B cell (primary cell): ENCODE results near the gene GZMM. TPM values are rescaled to one million over a fixed set of nuclear protein-coding genes. Genes with fewer than 3 reads are reported as not detected.
"Not testable (repeated sequence)": the region's sequence is repeated elsewhere in the genome, so short reads cannot be mapped to it uniquely, and the experiment has no call there.

Experiments used
- ATAC-seq: fragments of 200-7000 bp; cut with Tn5 transposase; one replicate; pipeline ENCODE4 v1.10.0; 2021; ENCODE audit warnings: low read depth, mild to moderate bottlenecking, moderate number of reproducible peaks, moderate library complexity
- CTCF ChIA-PET: fragments of 350-600 bp; sonication (Branson Sonifier 250); formaldehyde crosslinking; loops from one replicate; lab custom pipeline; 2021; ENCODE audit warnings: antibody characterized with exemption, inconsistent platforms; lab: Charles Lee
- POLR2A ChIA-PET: fragments of 350-600 bp; sonication (Branson Sonifier 250); formaldehyde crosslinking; loops from one replicate; lab custom pipeline; 2021; ENCODE audit warnings: antibody characterized with exemption; lab: Charles Lee
- DNase-seq: peaks from one replicate; pipeline ENCODE4 v3.0.0; 2013
- H2AFZ ChIP-seq: 2 replicates; pipeline ENCODE4 v1.6.1; 2012; ENCODE audit warnings: mild to moderate bottlenecking, low read depth, low read length; ENCODE audit not compliant: insufficient read depth, poor library complexity, severe bottlenecking
- H3K27ac ChIP-seq, 2 donors: 1 replicate in 1 of 2; 2 replicates in 1 of 2; pipeline ENCODE4 v1.5.1; 2012 to 2013; ENCODE audit warnings: low read length in 2 of 2, mild to moderate bottlenecking in 2 of 2, moderate library complexity in 1 of 2
- H3K27me3 ChIP-seq, 4 experiments: fragments of 200-600 bp in 1 of 4; sonication (generic) in 1 of 4; replicated peaks in 1 of 4; 1 replicate in 2 of 4; 2 replicates in 2 of 4; pipeline versions ENCODE4 v1.6.1 to v1.7.0; 2013 to 2016; ENCODE audit warnings: low read length in 3 of 4, mild to moderate bottlenecking in 2 of 4, mixed read lengths in 1 of 4, moderate library complexity in 1 of 4; ENCODE audit not compliant: insufficient read depth in 4 of 4, control insufficient read depth in 3 of 4; ENCODE audit errors: control extremely low read depth in 1 of 4
- H3K36me3 ChIP-seq, 2 experiments: replicated peaks in 1 of 2; 1 replicate in 1 of 2; 2 replicates in 1 of 2; pipeline versions ENCODE4 v1.6.1 to v1.7.1; 2013; ENCODE audit warnings: low read length in 1 of 2; ENCODE audit not compliant: insufficient read depth in 2 of 2, control insufficient read depth in 1 of 2; ENCODE audit errors: control extremely low read depth in 1 of 2, extremely low read depth in 1 of 2
- H3K4me1 ChIP-seq, 2 donors: fragments of 200-600 bp in 1 of 2; sonication (generic) in 1 of 2; 1 replicate in 1 of 2; 2 replicates in 1 of 2; pipeline versions ENCODE4 v1.5.1 to v1.6.1; 2013 to 2017; ENCODE audit warnings: low read length in 2 of 2; ENCODE audit not compliant: control insufficient read depth in 2 of 2, insufficient read depth in 2 of 2
- H3K4me2 ChIP-seq: replicated peaks from 2 replicates; pipeline ENCODE3; 2012; ENCODE audit warnings: mild to moderate bottlenecking, low read depth, low read length; ENCODE audit not compliant: poor library complexity, severe bottlenecking
- H3K4me3 ChIP-seq, 5 experiments: fragments of 200-600 bp in 1 of 5; sonication (generic) in 1 of 5; 1 replicate in 3 of 5; 2 replicates in 2 of 5; pipeline versions ENCODE4 v1.5.1 to v1.7.0; 2011 to 2016; ENCODE audit warnings: low read length in 4 of 5, mild to moderate bottlenecking in 4 of 5, low read depth in 2 of 5, control low read depth in 1 of 5, moderate library complexity in 1 of 5; ENCODE audit not compliant: insufficient read depth in 1 of 5; ENCODE audit errors: control extremely low read depth in 1 of 5, extremely low read depth in 1 of 5
- H3K79me2 ChIP-seq: fragments of 200-600 bp; sonication (generic); one replicate; pipeline ENCODE4 v1.6.0; 2016; ENCODE audit warnings: low read length; ENCODE audit not compliant: control insufficient read depth, insufficient read depth
- H3K9ac ChIP-seq: fragments of 200-600 bp; sonication (generic); 2 replicates; pipeline ENCODE4 v1.6.1; 2017; ENCODE audit warnings: mild to moderate bottlenecking, low read length, moderate library complexity
- H3K9me3 ChIP-seq, 3 donors: one replicate each; pipeline versions ENCODE4 v1.6.1 to v1.7.1; 2013; ENCODE audit warnings: low read length in 2 of 3; ENCODE audit not compliant: control insufficient read depth in 2 of 3, insufficient read depth in 1 of 3; ENCODE audit errors: control extremely low read depth in 1 of 3
- H4K20me1 ChIP-seq: 2 replicates; pipeline ENCODE4 v1.6.0; 2012; ENCODE audit warnings: mild to moderate bottlenecking, low read length; ENCODE audit not compliant: insufficient read depth, control insufficient read depth, poor library complexity, severe bottlenecking
- H3K27ac Mint-ChIP-seq: one replicate; pipeline ENCODE4 v1.8.0; 2021; ENCODE audit warnings: mixed read lengths
- H3K27me3 Mint-ChIP-seq: one replicate; pipeline ENCODE4 v1.8.0; 2021; ENCODE audit warnings: mixed read lengths
- H3K4me1 Mint-ChIP-seq: one replicate; pipeline ENCODE4 v1.8.0; 2021; ENCODE audit warnings: mixed read lengths
- H3K4me3 Mint-ChIP-seq: one replicate; pipeline ENCODE4 v1.8.0; 2021; ENCODE audit warnings: mixed read lengths
- H3K9me3 Mint-ChIP-seq: one replicate; pipeline ENCODE4 v1.8.0; 2022; ENCODE audit warnings: mixed read lengths; ENCODE audit not compliant: insufficient read depth
- EZH2 ChIP-seq: IDR thresholded peaks from 2 replicates; pipeline ENCODE4 v1.6.1; 2012; ENCODE audit warnings: borderline replicate concordance, low read depth, mild to moderate bottlenecking, moderate library complexity, low read length; ENCODE audit not compliant: insufficient read depth, poor library complexity, severe bottlenecking
- WGBS: methylation state at CpG from one replicate; pipeline ENCODE4 v1.1.5; 2013; ENCODE audit warnings: missing lambda C conversion rate; ENCODE audit not compliant: insufficient coverage; 5-methylcytosine and 5-hydroxymethylcytosine counted together
- intact Hi-C: fragments of 100-400 bp; cut with micrococcal nuclease; formaldehyde crosslinking; loops from one replicate; pipeline ENCODE4 v1.10.0; 2022
- polyA plus RNA-seq: library from polyadenylated mRNA; depleted of rRNA; stranded (reverse); fragments of >200 nt; gene quantifications from 2 replicates; pipeline ENCODE4 v1.2.3, GENCODE V29; 2012
- total RNA-seq, 2 donors: library from RNA; stranded (reverse); fragments of 120-200 nt in 1 of 2; gene quantifications; 1 replicate in 1 of 2; 2 replicates in 1 of 2; pipeline versions ENCODE4 v1.2.3 to v1.2.4, GENCODE V29; 2013 to 2022
- TF ChIP-seq, protein P1 (sequence below): fragments of 200-600 bp; IDR thresholded peaks from one replicate; pipeline ENCODE4 v1.8.0; 2022; ENCODE audit warnings: antibody characterized with exemption, mild to moderate bottlenecking

The GZMM gene
- total and polyA plus RNA-seq, 2 donors (not counting 1 experiment from before 2014, with no cell fraction given) = 2.1 TPM; not detected in 1

GRCh38 chr19:584240-585001, 40.6 kb downstream of the GZMM start:
- 43% methylated on average over 37 of the region's 38 CpGs for WGBS
- peaks cover 0 to 29% of the 10 kb centered on the region in 2 experiments for H3K36me3 ChIP-seq
- DNase-seq (peak; percentile 77), ATAC-seq (peak; percentile 76)
- H3K9ac ChIP-seq = no peak overlapping the region
- H3K27ac ChIP-seq = no peak overlapping the region
- no peaks in the 10 kb centered on the region for H3K9me3 Mint-ChIP-seq
- H2AFZ ChIP-seq = no peak overlapping the region
- H3K79me2 ChIP-seq = peaks cover 8% of the 10 kb centered on the region
- no peak overlapping the region for H3K4me3 Mint-ChIP-seq
- TF ChIP-seq, protein P1, sequence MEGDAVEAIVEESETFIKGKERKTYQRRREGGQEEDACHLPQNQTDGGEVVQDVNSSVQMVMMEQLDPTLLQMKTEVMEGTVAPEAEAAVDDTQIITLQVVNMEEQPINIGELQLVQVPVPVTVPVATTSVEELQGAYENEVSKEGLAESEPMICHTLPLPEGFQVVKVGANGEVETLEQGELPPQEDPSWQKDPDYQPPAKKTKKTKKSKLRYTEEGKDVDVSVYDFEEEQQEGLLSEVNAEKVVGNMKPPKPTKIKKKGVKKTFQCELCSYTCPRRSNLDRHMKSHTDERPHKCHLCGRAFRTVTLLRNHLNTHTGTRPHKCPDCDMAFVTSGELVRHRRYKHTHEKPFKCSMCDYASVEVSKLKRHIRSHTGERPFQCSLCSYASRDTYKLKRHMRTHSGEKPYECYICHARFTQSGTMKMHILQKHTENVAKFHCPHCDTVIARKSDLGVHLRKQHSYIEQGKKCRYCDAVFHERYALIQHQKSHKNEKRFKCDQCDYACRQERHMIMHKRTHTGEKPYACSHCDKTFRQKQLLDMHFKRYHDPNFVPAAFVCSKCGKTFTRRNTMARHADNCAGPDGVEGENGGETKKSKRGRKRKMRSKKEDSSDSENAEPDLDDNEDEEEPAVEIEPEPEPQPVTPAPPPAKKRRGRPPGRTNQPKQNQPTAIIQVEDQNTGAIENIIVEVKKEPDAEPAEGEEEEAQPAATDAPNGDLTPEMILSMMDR = peak; percentile 88
- no peak for TF ChIP-seq EZH2
- peaks cover 0 to 37% (median 13%) of the 10 kb centered on the region in 4 experiments for H3K27me3 ChIP-seq
- ChIA-PET POLR2A (interaction anchor here (0.7 kb wide), 1 partner anchor 52 kb away, joined by 3 read pairs; no protein-coding TSS in a partner anchor), CTCF (interaction anchor here (0.6 to 4.2 kb wide), 12 partner anchors 9 to 787 kb away, joined by 3 to 39 read pairs (median 4); no protein-coding TSS in a partner anchor)
- H3K9me3 ChIP-seq = peaks cover 0 to 5% (median 0%) of the 10 kb centered on the region in 3 donors
- H3K4me2 ChIP-seq = no peak overlapping the region
- peaks cover 9% of the 10 kb centered on the region for H3K4me1 Mint-ChIP-seq
- H4K20me1 ChIP-seq = peaks cover 41% of the 10 kb centered on the region
- H3K4me3 ChIP-seq = no peak overlapping the region
- peaks cover 14 to 17% of the 10 kb centered on the region in 2 donors for H3K4me1 ChIP-seq
- no peak overlapping the region for H3K27ac Mint-ChIP-seq
- intact Hi-C loops = loop anchor here (1.0 kb wide), 1 partner anchor 150 kb away; no protein-coding TSS in a partner anchor
- H3K27me3 Mint-ChIP-seq = peaks cover 12% of the 10 kb centered on the region

DNA sequence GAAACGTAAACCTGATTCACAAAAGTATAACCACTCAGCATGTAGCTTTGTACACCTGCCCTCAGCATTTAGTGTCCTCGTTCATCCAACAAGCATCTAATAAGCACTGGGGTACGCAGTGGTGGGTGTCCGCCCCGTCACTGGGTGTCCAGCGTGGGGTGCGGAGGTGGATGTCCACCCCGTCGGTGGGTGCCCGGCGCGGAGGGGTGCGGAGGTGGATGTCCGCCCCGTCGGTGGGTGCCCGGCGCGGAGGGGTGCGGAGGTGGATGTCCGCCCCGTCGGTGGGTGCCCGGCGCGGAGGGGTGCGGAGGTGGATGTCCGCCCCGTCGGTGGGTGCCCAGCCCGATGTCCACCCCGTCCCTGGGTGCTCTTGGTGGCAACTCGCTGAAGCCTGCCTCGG, 41.3 kb downstream of the GZMM start:
- H3K9ac ChIP-seq, H3K4me3 ChIP-seq, H3K27ac Mint-ChIP-seq, H3K9me3 ChIP-seq, H3K4me2 ChIP-seq, H3K79me2 ChIP-seq, H3K4me3 Mint-ChIP-seq, DNase-seq, ATAC-seq, H3K9me3 Mint-ChIP-seq, intact Hi-C loops, H2AFZ ChIP-seq, H3K4me1 Mint-ChIP-seq, H3K27ac ChIP-seq: not testable (repeated sequence)
- peaks cover 0 to 24% of the 10 kb centered on the region in 2 experiments for H3K36me3 ChIP-seq
- CTCF ChIA-PET = interaction anchor here (1.0 to 4.2 kb wide), 5 partner anchors 10 to 153 kb away, joined by 3 to 39 read pairs (median 5); no protein-coding TSS in a partner anchor
- POLR2A ChIA-PET = interaction anchor here (0.7 kb wide), 1 partner anchor 53 kb away, joined by 3 read pairs; no protein-coding TSS in a partner anchor
- H3K4me1 ChIP-seq = peaks cover 14 to 17% of the 10 kb centered on the region in 2 donors
- H4K20me1 ChIP-seq = peaks cover 33% of the 10 kb centered on the region
- WGBS = 87% methylated on average over 10 of the region's 34 CpGs
- H3K27me3 Mint-ChIP-seq = peaks cover 12% of the 10 kb centered on the region
- peaks cover 0 to 37% (median 13%) of the 10 kb centered on the region in 4 experiments for H3K27me3 ChIP-seq
